Panc1 (cell line): ENCODE data around the gene MGMT. TPM values are rescaled to one million over a fixed set of nuclear protein-coding genes. Genes with fewer than 3 reads are reported as not detected.

Experiments
- ATAC-seq: fragments of 200-7000 bp; cut with Tn5 transposase; 2 replicates; pipeline ENCODE4 v1.9.1; 2020; ENCODE audit warnings: mild to moderate bottlenecking, moderate library complexity
- BruUV-seq: library from RNA; stranded (reverse); fragments of 400-500 nt; replicated peaks from 2 replicates; lab custom pipeline; 2021; lab: Mats Ljungman, UMichigan
- CTCF ChIA-PET: fragments of 300-600 bp; sonication (Branson Sonifier 250); formaldehyde crosslinking; loops from one replicate; lab custom pipeline; 2022; ENCODE audit warnings: antibody characterized with exemption; lab: Charles Lee
- POLR2A ChIA-PET: fragments of 300-600 bp; sonication (Branson Sonifier 250); formaldehyde crosslinking; loops from one replicate; lab custom pipeline; 2022; ENCODE audit warnings: antibody characterized with exemption; lab: Charles Lee
- DNase-seq: peaks from one replicate; pipeline ENCODE4 v3.0.0-alpha.2; 2010; ENCODE audit warnings: low read depth, low spot score
- H3K27ac ChIP-seq: 2 replicates; pipeline ENCODE4 v1.5.1; 2011; ENCODE audit warnings: mild to moderate bottlenecking, low read length, inconsistent platforms
- H3K27me3 ChIP-seq: fragments of 200-500 bp; sonication (Bioruptor generic); 2 replicates; pipeline ENCODE4 v1.6.0; 2014; ENCODE audit warnings: low read length, inconsistent platforms; ENCODE audit not compliant: control insufficient read depth, insufficient read depth
- H3K36me3 ChIP-seq: fragments of 200-500 bp; sonication (Bioruptor generic); 2 replicates; pipeline ENCODE4 v1.5.1; 2014; ENCODE audit warnings: inconsistent platforms, mild to moderate bottlenecking, low read length, moderate library complexity; ENCODE audit not compliant: control insufficient read depth, insufficient read depth
- H3K4me1 ChIP-seq: 2 replicates; pipeline ENCODE4 v1.5.1; 2011; ENCODE audit warnings: inconsistent platforms, mild to moderate bottlenecking, low read length, moderate library complexity; ENCODE audit not compliant: control insufficient read depth, insufficient read depth
- H3K4me3 ChIP-seq, 2 experiments: 2 replicates each; pipeline ENCODE4 v1.5.1; 2011 to 2012; ENCODE audit warnings: low read depth in 2 of 2, low read length in 2 of 2, mild to moderate bottlenecking in 2 of 2, inconsistent platforms in 1 of 2, moderate library complexity in 1 of 2
- H3K9me3 ChIP-seq: fragments of 200-500 bp; sonication (Bioruptor generic); 2 replicates; pipeline ENCODE4 v1.5.1; 2014; ENCODE audit warnings: low read depth, mild to moderate bottlenecking, inconsistent platforms, low read length, moderate library complexity; ENCODE audit not compliant: control insufficient read depth, insufficient read depth
- POLR2AphosphoS5 ChIP-seq: IDR thresholded peaks from 2 replicates; pipeline ENCODE4 v1.6.1; 2012; ENCODE audit warnings: mild to moderate bottlenecking, low read depth, low read length, moderate library complexity
- REST ChIP-seq, 2 experiments: IDR thresholded peaks; 2 replicates each; pipeline ENCODE4 v1.6.1; 2011 to 2012; ENCODE audit warnings: low read depth in 2 of 2, control low read depth in 1 of 2, low read length in 1 of 2, mild to moderate bottlenecking in 1 of 2, moderate library complexity in 1 of 2; ENCODE audit not compliant: insufficient read depth in 1 of 2
- SIN3A ChIP-seq: IDR thresholded peaks from 2 replicates; pipeline ENCODE4 v1.6.1; 2012; ENCODE audit warnings: low read depth, mild to moderate bottlenecking, low read length, moderate library complexity, borderline replicate concordance; ENCODE audit not compliant: insufficient read depth
- TCF7L2 ChIP-seq: IDR thresholded peaks from 2 replicates; pipeline ENCODE4 v1.6.1; 2011; ENCODE audit warnings: mild to moderate bottlenecking, low read depth, low read length, inconsistent platforms
- in situ Hi-C: cut with HindIII; loops from 2 replicates; pipeline ENCODE4 v1.10.0; 2016; ENCODE audit warnings: low sequenced_read_pairs, low pct_unique_long_range_greater_than_20kb
- intact Hi-C: fragments of 100-400 bp; cut with micrococcal nuclease; formaldehyde crosslinking; loops from one replicate; pipeline ENCODE4 v1.10.0; 2022; ENCODE audit not compliant: unreplicated experiment
- total RNA-seq: library from RNA; stranded (reverse); gene quantifications from one replicate; pipeline ENCODE4 v1.2.1, GENCODE V29; 2021; ENCODE audit not compliant: unreplicated experiment
- TF ChIP-seq, protein P1 (sequence below): fragments of 450-650 bp; IDR thresholded peaks from 2 replicates; pipeline ENCODE4 v1.5.1; 2017; ENCODE audit warnings: mild to moderate bottlenecking

Gene MGMT
- total RNA-seq, 1 experiment from 2014 or later, result 27.3 TPM

GRCh38 chr10:129624526-129624925, 157.5 kb downstream of the MGMT start:
- ChIA-PET CTCF (no interaction called here), POLR2A (no interaction called here)
- TF ChIP-seq POLR2AphosphoS5 (no peak), TCF7L2 (no peak)
- TF ChIP-seq, protein P1, sequence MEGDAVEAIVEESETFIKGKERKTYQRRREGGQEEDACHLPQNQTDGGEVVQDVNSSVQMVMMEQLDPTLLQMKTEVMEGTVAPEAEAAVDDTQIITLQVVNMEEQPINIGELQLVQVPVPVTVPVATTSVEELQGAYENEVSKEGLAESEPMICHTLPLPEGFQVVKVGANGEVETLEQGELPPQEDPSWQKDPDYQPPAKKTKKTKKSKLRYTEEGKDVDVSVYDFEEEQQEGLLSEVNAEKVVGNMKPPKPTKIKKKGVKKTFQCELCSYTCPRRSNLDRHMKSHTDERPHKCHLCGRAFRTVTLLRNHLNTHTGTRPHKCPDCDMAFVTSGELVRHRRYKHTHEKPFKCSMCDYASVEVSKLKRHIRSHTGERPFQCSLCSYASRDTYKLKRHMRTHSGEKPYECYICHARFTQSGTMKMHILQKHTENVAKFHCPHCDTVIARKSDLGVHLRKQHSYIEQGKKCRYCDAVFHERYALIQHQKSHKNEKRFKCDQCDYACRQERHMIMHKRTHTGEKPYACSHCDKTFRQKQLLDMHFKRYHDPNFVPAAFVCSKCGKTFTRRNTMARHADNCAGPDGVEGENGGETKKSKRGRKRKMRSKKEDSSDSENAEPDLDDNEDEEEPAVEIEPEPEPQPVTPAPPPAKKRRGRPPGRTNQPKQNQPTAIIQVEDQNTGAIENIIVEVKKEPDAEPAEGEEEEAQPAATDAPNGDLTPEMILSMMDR, result no peak
- Histone ChIP-seq H3K27ac (no peak overlapping the region), H3K4me3 (no peak overlapping the region), H3K36me3 (no peaks in the 10 kb centered on the region), H3K9me3 (no peaks in the 10 kb centered on the region), H3K27me3 (no peaks in the 10 kb centered on the region), H3K4me1 (no peaks in the 10 kb centered on the region)
- BruUV-seq, result no TSS peak
- intact Hi-C loops, result no loop called here
- in situ Hi-C loops, result no loop called here
- ATAC-seq (no peak), DNase-seq (no peak)

- intact Hi-C loops (no loop called here), in situ Hi-C loops (no loop called here)
- ChIA-PET POLR2A (no interaction called here), CTCF (no interaction called here)
- Histone ChIP-seq H3K4me3 (no peak overlapping the region), H3K4me1 (no peaks in the 10 kb centered on the region), H3K9me3 (no peaks in the 10 kb centered on the region), H3K27ac (no peak overlapping the region), H3K27me3 (no peaks in the 10 kb centered on the region), H3K36me3 (no peaks in the 10 kb centered on the region)
- no peak for DNase-seq
- ATAC-seq, result no peak
- TF ChIP-seq SIN3A, result no peak
- TF ChIP-seq, protein P1, result no peak
- no peak for TF ChIP-seq TCF7L2
- no peak for TF ChIP-seq POLR2AphosphoS5
- TF ChIP-seq REST (IDR thresholded peaks at IDR 0.05; ENCODE audit: insufficient read depth in 1 of 2, low read depth in 2 of 2, low read length in 1 of 2), result no peak
- no TSS peak for BruUV-seq
Measured at GRCh38 chr10:129626309-129626708, 159.3 kb downstream of the MGMT start.
